Hepatocyte (in vitro differentiated cells): ENCODE results near the gene TNS4. TPM values are rescaled to one million over a fixed set of nuclear protein-coding genes. Genes with fewer than 3 reads are reported as not detected.

ENCODE experiments used
- DNase-seq: peaks from one replicate; pipeline ENCODE4 v3.0.0-alpha.2; 2016; ENCODE audit warnings: low spot score
- H2AFZ ChIP-seq: fragments of 200-600 bp; sonication (generic); 2 replicates; pipeline ENCODE4 v1.6.0; 2016; ENCODE audit warnings: antibody characterized with exemption, mild to moderate bottlenecking
- H3K27ac ChIP-seq: fragments of 200-600 bp; sonication (generic); 2 replicates; pipeline ENCODE4 v1.5.1; 2016; ENCODE audit warnings: mild to moderate bottlenecking
- H3K27me3 ChIP-seq: fragments of 200-600 bp; sonication (generic); 2 replicates; pipeline ENCODE4 v1.6.1; 2016
- H3K36me3 ChIP-seq: fragments of 200-600 bp; sonication (generic); replicated peaks from 2 replicates; pipeline ENCODE4 v1.5.1; 2016; ENCODE audit warnings: low read depth; ENCODE audit not compliant: insufficient read depth
- H3K4me1 ChIP-seq: fragments of 200-600 bp; sonication (generic); 2 replicates; pipeline ENCODE4 v1.5.1; 2016; ENCODE audit warnings: mild to moderate bottlenecking, moderate library complexity; ENCODE audit not compliant: insufficient read depth
- H3K4me2 ChIP-seq: fragments of 200-600 bp; sonication (generic); 2 replicates; pipeline ENCODE4 v1.6.0; 2016
- H3K4me3 ChIP-seq: fragments of 200-600 bp; sonication (generic); 2 replicates; pipeline ENCODE4 v1.5.1; 2016; ENCODE audit warnings: mild to moderate bottlenecking
- H3K79me2 ChIP-seq: fragments of 200-600 bp; sonication (generic); 2 replicates; pipeline ENCODE4 v1.6.0; 2017; ENCODE audit warnings: mild to moderate bottlenecking
- H3K9me2 ChIP-seq: fragments of 200-600 bp; sonication (generic); replicated peaks from 2 replicates; pipeline ENCODE4 v1.6.0; 2017; ENCODE audit warnings: mild to moderate bottlenecking; ENCODE audit not compliant: insufficient read depth
- H3K9me3 ChIP-seq: fragments of 200-600 bp; sonication (generic); 2 replicates; pipeline ENCODE4 v1.5.1; 2016; ENCODE audit warnings: low read depth, mild to moderate bottlenecking
- H4K20me1 ChIP-seq: fragments of 200-600 bp; sonication (generic); 2 replicates; pipeline ENCODE4 v1.6.0; 2016; ENCODE audit warnings: mild to moderate bottlenecking; ENCODE audit not compliant: insufficient read depth, poor library complexity, severe bottlenecking
- EZH2 ChIP-seq: fragments of 200-600 bp; sonication (generic); IDR thresholded peaks from 2 replicates; pipeline ENCODE4 v1.6.1; 2016; ENCODE audit warnings: antibody characterized with exemption, mild to moderate bottlenecking, borderline replicate concordance
- EZH2phosphoT487 ChIP-seq: fragments of 200-600 bp; sonication (generic); IDR thresholded peaks from one replicate; pipeline ENCODE4 v1.6.1; 2018; ENCODE audit warnings: antibody characterized with exemption, mild to moderate bottlenecking, low read depth, moderate library complexity; ENCODE audit not compliant: unreplicated experiment, severe bottlenecking
- WGBS: methylation state at CpG from one replicate; pipeline ENCODE4 v1.1.6; 2016; ENCODE audit warnings: low lambda C conversion rate; ENCODE audit errors: missing lambda C conversion rate; 5-methylcytosine and 5-hydroxymethylcytosine counted together
- polyA plus RNA-seq: library from polyadenylated mRNA; unstranded; fragments of >200 nt; fragmentation: Nextera tagmentation; extraction: Ambion mirVana; gene quantifications from 2 replicates; pipeline ENCODE4 v1.2.1, GENCODE V29; 2016
- total RNA-seq: library from RNA; depleted of rRNA; stranded (reverse); fragments of >200 nt; gene quantifications from 2 replicates; pipeline ENCODE4 v1.2.3, GENCODE V29; 2014
- TF ChIP-seq, protein P1 (sequence below): fragments of 200-600 bp; sonication (generic); IDR thresholded peaks from 2 replicates; pipeline ENCODE4 v1.5.1; 2016; ENCODE audit warnings: antibody characterized with exemption, mild to moderate bottlenecking; ENCODE audit not compliant: poor library complexity

TNS4 gene
- total and polyA plus RNA-seq, 2 experiments from 2014 or later, result 0.07 TPM; not detected in 1

DNA sequence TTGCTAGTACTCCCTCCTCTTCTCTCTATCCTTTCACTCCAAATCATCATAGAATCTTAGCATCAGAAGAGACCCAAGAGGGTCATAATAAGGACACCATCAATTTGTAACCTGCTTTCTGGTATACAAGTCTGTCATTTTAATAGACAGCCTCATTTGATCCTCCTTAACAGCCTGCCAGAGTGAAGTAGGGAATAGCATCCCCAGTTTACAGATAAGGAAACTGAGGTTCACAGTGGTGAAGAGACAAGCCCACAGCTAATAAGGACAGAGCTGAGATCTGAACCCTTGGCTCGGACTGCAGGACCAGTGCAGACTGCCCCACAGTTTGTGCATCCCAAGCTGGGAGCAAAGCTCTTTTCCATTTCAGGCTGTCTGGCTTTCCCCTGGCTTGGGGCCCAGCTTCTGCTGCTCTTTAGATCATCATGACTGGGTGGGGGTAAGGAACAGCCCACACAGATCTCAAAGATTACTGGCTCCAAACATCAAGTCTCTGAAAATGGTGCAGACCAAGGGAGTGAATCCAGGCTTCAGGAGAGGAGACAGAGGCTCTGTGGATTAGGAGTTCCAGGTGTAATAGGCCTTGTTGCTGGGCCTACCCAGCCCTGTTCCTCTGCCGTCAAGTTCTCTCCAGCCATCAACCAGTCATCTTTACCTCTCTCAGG, 68.4 kb downstream of the TNS4 start:
- Histone ChIP-seq H3K36me3 (no peaks in the 10 kb centered on the region), H3K79me2 (no peaks in the 10 kb centered on the region), H3K4me1 (peaks cover 12% of the 10 kb centered on the region), H3K27me3 (no peaks in the 10 kb centered on the region), H2AFZ (no peak overlapping the region), H3K9me3 (no peaks in the 10 kb centered on the region), H4K20me1 (no peaks in the 10 kb centered on the region), H3K4me3 (no peak overlapping the region), H3K4me2 (no peak overlapping the region), H3K9me2 (no peaks in the 10 kb centered on the region), H3K27ac (peak overlapping the region; percentile 15)
- TF ChIP-seq, protein P1, sequence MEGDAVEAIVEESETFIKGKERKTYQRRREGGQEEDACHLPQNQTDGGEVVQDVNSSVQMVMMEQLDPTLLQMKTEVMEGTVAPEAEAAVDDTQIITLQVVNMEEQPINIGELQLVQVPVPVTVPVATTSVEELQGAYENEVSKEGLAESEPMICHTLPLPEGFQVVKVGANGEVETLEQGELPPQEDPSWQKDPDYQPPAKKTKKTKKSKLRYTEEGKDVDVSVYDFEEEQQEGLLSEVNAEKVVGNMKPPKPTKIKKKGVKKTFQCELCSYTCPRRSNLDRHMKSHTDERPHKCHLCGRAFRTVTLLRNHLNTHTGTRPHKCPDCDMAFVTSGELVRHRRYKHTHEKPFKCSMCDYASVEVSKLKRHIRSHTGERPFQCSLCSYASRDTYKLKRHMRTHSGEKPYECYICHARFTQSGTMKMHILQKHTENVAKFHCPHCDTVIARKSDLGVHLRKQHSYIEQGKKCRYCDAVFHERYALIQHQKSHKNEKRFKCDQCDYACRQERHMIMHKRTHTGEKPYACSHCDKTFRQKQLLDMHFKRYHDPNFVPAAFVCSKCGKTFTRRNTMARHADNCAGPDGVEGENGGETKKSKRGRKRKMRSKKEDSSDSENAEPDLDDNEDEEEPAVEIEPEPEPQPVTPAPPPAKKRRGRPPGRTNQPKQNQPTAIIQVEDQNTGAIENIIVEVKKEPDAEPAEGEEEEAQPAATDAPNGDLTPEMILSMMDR, result no peak
- no peak for TF ChIP-seq EZH2phosphoT487
- peak; percentile 60 for DNase-seq
- 50% methylated on average over 2 of the region's 2 CpGs for WGBS

DNA sequence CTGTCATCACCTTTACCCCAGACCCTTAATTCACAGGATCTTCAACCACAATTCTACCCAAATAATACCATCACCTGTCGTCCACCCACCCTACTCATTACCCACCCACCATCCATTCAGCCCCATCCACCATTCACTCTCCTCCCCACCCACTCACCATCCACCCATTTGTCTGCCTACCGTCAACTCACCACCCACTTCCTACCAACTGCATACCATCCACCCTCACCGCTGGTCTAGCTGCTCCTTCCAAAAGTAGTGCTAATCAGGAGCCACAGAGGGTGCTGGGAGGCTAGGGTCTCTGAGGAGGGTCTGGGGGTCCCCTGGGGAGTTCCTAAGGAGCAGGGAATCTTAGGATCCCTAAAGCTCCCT, 70.2 kb downstream of the TNS4 start:
- Histone ChIP-seq H3K79me2 (no peaks in the 10 kb centered on the region), H3K36me3 (no peaks in the 10 kb centered on the region), H3K4me1 (peaks cover 12% of the 10 kb centered on the region), H2AFZ (no peak overlapping the region), H3K9me3 (no peaks in the 10 kb centered on the region), H3K4me3 (no peak overlapping the region), H3K27ac (no peak overlapping the region), H3K4me2 (no peak overlapping the region), H3K27me3 (no peaks in the 10 kb centered on the region), H3K9me2 (no peaks in the 10 kb centered on the region), H4K20me1 (no peaks in the 10 kb centered on the region)
- 82% methylated on average over 3 of the region's 3 CpGs for WGBS
- TF ChIP-seq, protein P1, result no peak
- no peak for DNase-seq

DNA sequence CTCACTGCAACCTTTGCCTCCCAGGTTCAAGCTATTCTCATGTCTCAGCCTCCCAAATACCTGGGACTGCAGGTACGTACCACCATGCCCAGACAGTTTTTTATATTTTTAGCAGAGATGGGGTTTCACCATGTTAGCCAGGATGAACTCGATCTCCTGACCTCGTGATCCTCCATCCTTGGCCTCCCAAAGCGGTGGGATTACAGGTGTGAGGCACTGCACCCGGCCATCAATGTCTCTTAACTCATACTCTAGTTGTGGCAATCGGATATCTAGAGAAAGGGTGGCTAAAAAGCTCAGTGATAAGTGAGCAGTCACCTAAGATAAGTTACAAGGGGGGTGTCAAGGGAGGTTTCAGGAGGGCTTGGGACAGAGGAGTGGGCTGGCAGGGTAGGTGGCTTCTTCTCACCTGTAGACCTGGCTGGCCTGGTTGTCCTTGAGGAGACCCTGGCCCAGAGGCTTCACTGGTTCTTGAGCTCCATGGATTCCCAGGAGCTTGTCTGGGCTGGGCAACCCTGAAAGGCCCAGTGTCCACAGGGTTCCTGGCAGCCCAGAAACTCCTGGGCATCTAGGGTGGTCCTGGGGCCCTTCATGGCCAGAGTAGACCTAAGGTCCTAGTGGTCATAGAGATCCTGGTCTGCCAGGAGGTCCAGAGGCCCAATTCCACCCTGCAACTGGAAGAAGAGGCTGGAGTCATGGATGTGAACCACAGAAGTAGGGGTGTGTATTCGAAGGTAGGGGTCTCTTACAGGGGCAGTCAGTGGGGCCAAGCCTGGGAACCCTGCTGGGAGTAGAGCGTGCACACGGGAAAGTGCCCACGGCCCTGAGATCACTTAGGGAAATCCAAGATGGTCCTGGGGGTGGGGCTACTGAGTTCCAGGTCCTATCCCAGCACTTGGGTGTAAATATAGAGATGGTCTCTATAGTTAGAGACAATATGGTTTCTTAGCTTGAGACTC, 70.9 kb downstream of the TNS4 start:
- no peaks in the 10 kb centered on the region for H4K20me1 ChIP-seq
- no peaks in the 10 kb centered on the region for H3K9me2 ChIP-seq
- no peaks in the 10 kb centered on the region for H3K36me3 ChIP-seq
- peaks cover 12% of the 10 kb centered on the region for H3K4me1 ChIP-seq
- DNase-seq, result no peak
- no peak overlapping the region for H2AFZ ChIP-seq
- no peak overlapping the region for H3K4me3 ChIP-seq
- no peaks in the 10 kb centered on the region for H3K27me3 ChIP-seq
- H3K9me3 ChIP-seq, result no peaks in the 10 kb centered on the region
- H3K27ac ChIP-seq, result no peak overlapping the region
- H3K4me2 ChIP-seq, result no peak overlapping the region
- TF ChIP-seq, protein P1, result no peak
- TF ChIP-seq EZH2phosphoT487 (no peak), EZH2 (no peak)
- 90% methylated on average over 10 of the region's 10 CpGs for WGBS
- no peaks in the 10 kb centered on the region for H3K79me2 ChIP-seq
